Spleen (tissue), 11 donors: ENCODE measurements around the gene ZNF276. TPM values are rescaled to one million over a fixed set of nuclear protein-coding genes. Genes with fewer than 3 reads are reported as not detected.
A peak's percentile ranks its signal among the peaks of the same experiment; 100 is the strongest.
"Not testable (repeated sequence)": the region's sequence is repeated elsewhere in the genome, so short reads cannot be mapped to it uniquely, and the experiment has no call there.

Experiments
- DNase-seq: peaks from one replicate; pipeline ENCODE4 v3.0.0-alpha.2; 2020
- H3K27ac ChIP-seq, 8 donors: fragments of 200-600 bp; sonication (generic) in 7 of 8; 1 replicate in 4 of 8; 2 replicates in 4 of 8; pipeline versions ENCODE4 v1.5.0 to v1.8.0; 2016 to 2021; ENCODE audit warnings: inconsistent platforms in 4 of 8, mild to moderate bottlenecking in 4 of 8, moderate library complexity in 1 of 8
- H3K27me3 ChIP-seq, 7 donors: fragments of 200-600 bp; sonication (generic) in 6 of 7; replicated peaks in 1 of 7; 1 replicate in 4 of 7; 2 replicates in 3 of 7; pipeline versions ENCODE4 v1.5.0 to v1.8.0; 2016 to 2021; ENCODE audit warnings: inconsistent platforms in 3 of 7, mild to moderate bottlenecking in 1 of 7
- H3K36me3 ChIP-seq, 6 donors: fragments of 200-600 bp; sonication (generic) in 5 of 6; 1 replicate in 4 of 6; 2 replicates in 2 of 6; pipeline versions ENCODE4 v1.5.0 to v1.8.0; 2016 to 2021; ENCODE audit warnings: inconsistent platforms in 2 of 6
- H3K4me1 ChIP-seq, 6 donors: fragments of 200-600 bp; sonication (generic) in 5 of 6; 1 replicate in 3 of 6; 2 replicates in 3 of 6; pipeline versions ENCODE4 v1.5.0 to v1.8.0; 2016 to 2021; ENCODE audit warnings: inconsistent platforms in 3 of 6
- H3K4me3 ChIP-seq, 8 donors: fragments of 200-600 bp; sonication (generic) in 7 of 8; 1 replicate in 4 of 8; 2 replicates in 4 of 8; pipeline versions ENCODE4 v1.5.0 to v1.8.0; 2016 to 2021; ENCODE audit warnings: inconsistent platforms in 4 of 8, mild to moderate bottlenecking in 4 of 8, moderate library complexity in 2 of 8
- H3K9me3 ChIP-seq, 8 donors: fragments of 200-600 bp; sonication (generic) in 7 of 8; 1 replicate in 4 of 8; 2 replicates in 4 of 8; pipeline versions ENCODE4 v1.5.0 to v1.8.0; 2016 to 2021; ENCODE audit warnings: inconsistent platforms in 4 of 8
- CTCF ChIP-seq, 11 experiments: fragments of 200-600 bp in 7 of 11; fragments of 450-650 bp in 4 of 11; sonication (generic) in 4 of 11; IDR thresholded peaks in 8 of 11; conservative IDR thresholded peaks in 3 of 11; 1 replicate in 7 of 11; 2 replicates in 4 of 11; pipeline versions ENCODE4 v1.4.0 to v1.8.0; 2016 to 2021; ENCODE audit warnings: antibody characterized with exemption in 11 of 11, inconsistent platforms in 4 of 11, mild to moderate bottlenecking in 1 of 11
- POLR2A ChIP-seq, 3 donors: fragments of 450-650 bp; IDR thresholded peaks; one replicate each; pipeline ENCODE4 v1.5.1; 2017; ENCODE audit warnings: antibody characterized with exemption in 3 of 3, mild to moderate bottlenecking in 1 of 3
- POLR2AphosphoS5 ChIP-seq, 3 donors: sonication (generic); formaldehyde crosslinking; IDR thresholded peaks; one replicate each; pipeline ENCODE4 v1.5.1; 2017; ENCODE audit warnings: antibody characterized with exemption in 3 of 3
- WGBS, 5 donors: extraction: QIAGEN DNeasy Blood & Tissue Kit in 3 of 5; methylation state at CpG; one replicate each; pipeline versions ENCODE4 v1.1.5 to v1.1.7; 2013 to 2018; 5-methylcytosine and 5-hydroxymethylcytosine counted together
- intact Hi-C: fragments of 100-400 bp; cut with DNase I; formaldehyde crosslinking; loops from one replicate; pipeline ENCODE4 v1.15.0; 2023; ENCODE audit warnings: low total_unique reads
- polyA plus RNA-seq, 3 donors: library from polyadenylated mRNA; stranded (reverse); fragments of 200-250 nt; gene quantifications; one replicate each; pipeline ENCODE4 v1.2.1, GENCODE V29; 2013
- total RNA-seq, 7 donors: library from RNA; depleted of rRNA in 3 of 7; stranded (reverse); fragments of >200 nt in 3 of 7; fragmentation: NEBNext Ultra II Directional in 4 of 7; extraction: Animal tissue kit (Norgen Biotek cat#: 25700) in 4 of 7; gene quantifications; one replicate each; pipeline versions ENCODE4 v1.1.0 to v1.2.1, GENCODE V29; 2016 to 2021
- donor health status: healthy with polysubstance abuse.
- donor health status: DM: no; HTN: no; CAD: no; lungs with moderate emphysema.
- donor health status: DM: no; HTN: no; CAD: no.
- donor health status: Bipolar disorder and iron deficiency.
- donor health status: healthy.
- donor health status: DM: no; HTN: no; CAD: no.
- donor health status: DM: yes; HTN: yes; CAD: no.

The ZNF276 gene
- total and polyA plus RNA-seq, 10 donors = 28.9 to 83.7 (median 62.7) TPM

GRCh38 chr16:89782489-89782888, 61.2 kb downstream of the ZNF276 start:
- Histone ChIP-seq H3K27me3 (no peaks in the 10 kb centered on the region), H3K36me3 (peaks cover 0 to 65% (median 0%) of the 10 kb centered on the region in 6 donors)
- 95 to 98% (median 97%) methylated on average over 6 of the region's 6 CpGs for WGBS, 5 donors

DNA sequence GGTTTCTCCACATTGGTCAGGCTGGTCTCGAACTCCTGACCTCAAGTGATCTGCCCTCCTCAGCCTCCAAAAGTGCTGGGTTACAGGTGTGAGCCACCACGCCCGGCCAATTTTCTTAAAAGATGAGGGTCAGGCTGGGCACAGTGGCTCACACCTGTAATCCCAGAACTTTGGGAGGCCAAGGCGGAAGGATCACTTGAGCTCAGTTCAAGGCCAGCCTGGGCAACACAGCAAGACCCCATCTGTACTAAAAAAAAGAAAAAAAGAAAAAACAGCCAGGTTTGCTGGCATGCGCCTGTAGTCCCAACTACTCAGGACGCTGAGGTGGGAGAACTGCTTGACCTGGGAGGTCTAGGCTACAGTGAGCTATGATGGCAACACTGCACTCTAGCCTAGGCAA, 62.6 kb downstream of the ZNF276 start:
- Histone ChIP-seq H3K36me3 (peaks cover 0 to 61% (median 0%) of the 10 kb centered on the region in 6 donors), H3K4me1 (peaks cover 0 to 25% (median 10%) of the 10 kb centered on the region in 6 donors), H3K27ac (peak overlapping the region in 1 of 8 donors; percentile 45)
- DNase-seq, intact Hi-C loops, H3K4me3 ChIP-seq, H3K9me3 ChIP-seq, H3K27me3 ChIP-seq: not testable (repeated sequence)
- 93 to 98% (median 95%) methylated on average over 6 of the region's 6 CpGs for WGBS, 5 donors

More at GRCh38 chr16:89782489-89782888, 61.2 kb downstream of the ZNF276 start:
- TF ChIP-seq POLR2AphosphoS5 (IDR thresholded peaks at IDR 0.05) (no peak), CTCF (IDR thresholded peaks at IDR 0.05 in 8 of 11, conservative IDR thresholded peaks at IDR 0.05 in 3 of 11) (no peak), POLR2A (IDR thresholded peaks at IDR 0.05) (no peak)
- H3K4me3 ChIP-seq = no peak overlapping the region
- peaks cover 0 to 25% (median 10%) of the 10 kb centered on the region in 6 donors for H3K4me1 ChIP-seq
- no peak for DNase-seq
- no peaks in the 10 kb centered on the region for H3K9me3 ChIP-seq
- intact Hi-C loops = no loop called here
- H3K27ac ChIP-seq = no peak overlapping the region

- intact Hi-C loops = no loop called here
- DNase-seq = no peak
- Histone ChIP-seq H3K9me3 (no peaks in the 10 kb centered on the region), H3K36me3 (peaks cover 0 to 61% (median 0%) of the 10 kb centered on the region in 6 donors), H3K27ac (peak overlapping the region in 2 of 8 donors; percentile 13 to 45), H3K4me1 (peaks cover 0 to 25% (median 10%) of the 10 kb centered on the region in 6 donors), H3K4me3 (no peak overlapping the region), H3K27me3 (no peaks in the 10 kb centered on the region)
- 64 to 84% (median 76%) methylated on average over 7 of the region's 7 CpGs for WGBS, 5 donors
- TF ChIP-seq CTCF (IDR thresholded peaks at IDR 0.05 in 8 of 11, conservative IDR thresholded peaks at IDR 0.05 in 3 of 11) (no peak), POLR2A (IDR thresholded peaks at IDR 0.05) (no peak), POLR2AphosphoS5 (IDR thresholded peaks at IDR 0.05) (no peak)
Observed at GRCh38 chr16:89784406-89784805, 63.1 kb downstream of the ZNF276 start.

GRCh38 chr16:89785523-89786155, 64.3 kb downstream of the ZNF276 start:
- H3K4me3 ChIP-seq = no peak overlapping the region
- WGBS, 5 donors = 77 to 85% (median 81%) methylated on average over 11 of the region's 11 CpGs
- H3K27ac ChIP-seq = peak overlapping the region in 1 of 8 donors; percentile 45
- peaks cover 0 to 25% (median 10%) of the 10 kb centered on the region in 6 donors for H3K4me1 ChIP-seq
- H3K27me3 ChIP-seq = no peaks in the 10 kb centered on the region
- intact Hi-C loops = no loop called here
- no peaks in the 10 kb centered on the region for H3K9me3 ChIP-seq
- peaks cover 0 to 61% (median 0%) of the 10 kb centered on the region in 6 donors for H3K36me3 ChIP-seq
- TF ChIP-seq POLR2AphosphoS5 (IDR thresholded peaks at IDR 0.05) (no peak), POLR2A (IDR thresholded peaks at IDR 0.05) (no peak), CTCF (IDR thresholded peaks at IDR 0.05 in 8 of 11, conservative IDR thresholded peaks at IDR 0.05 in 3 of 11) (no peak)
- no peak for DNase-seq
